H1 (cell line): Measurements from ENCODE around the gene EPB41L4B. TPM values are rescaled to one million over a fixed set of nuclear protein-coding genes. Genes with fewer than 3 reads are reported as not detected.

Source experiments
- CTCF ChIA-PET: fragments of 300-600 bp; sonication (Branson Sonifier 250); formaldehyde crosslinking; loops from one replicate; lab custom pipeline; 2021; ENCODE audit not compliant: partially characterized antibody; lab: Charles Lee
- POLR2A ChIA-PET: fragments of 300-600 bp; sonication (Branson Sonifier 250); formaldehyde crosslinking; loops from one replicate; lab custom pipeline; 2021; ENCODE audit warnings: inconsistent platforms; ENCODE audit not compliant: partially characterized antibody; lab: Charles Lee
- DNase-seq, 2 experiments: peaks; one replicate each; pipeline versions ENCODE4 v3.0.0 to v3.0.0-alpha.2; 2010 to 2022; ENCODE audit warnings: low spot score in 2 of 2, low read depth in 1 of 2, mixed read lengths in 1 of 2
- FAIRE-seq: peaks from 2 replicates; lab custom pipeline; 2011; peaks lifted over from hg19 to GRCh38; lab: Jason Lieb, UNC
- H2AFZ ChIP-seq: 2 replicates; pipeline ENCODE4 v1.8.1; 2012; ENCODE audit warnings: low read length, inconsistent platforms
- H2AK5ac ChIP-seq: 2 replicates; pipeline ENCODE4 v1.6.1; 2013; ENCODE audit warnings: low read depth, low read length
- H2BK120ac ChIP-seq: replicated peaks from 2 replicates; pipeline ENCODE3; 2013; ENCODE audit warnings: low read depth, low read length, inconsistent platforms
- H2BK12ac ChIP-seq: 2 replicates; pipeline ENCODE4 v1.6.1; 2013; ENCODE audit warnings: low read depth, low read length
- H2BK15ac ChIP-seq: 2 replicates; pipeline ENCODE4 v1.6.1; 2013; ENCODE audit warnings: low read length
- H2BK20ac ChIP-seq: 2 replicates; pipeline ENCODE4 v1.6.1; 2013; ENCODE audit warnings: low read length
- H2BK5ac ChIP-seq: 2 replicates; pipeline ENCODE4 v1.6.1; 2013; ENCODE audit warnings: low read depth, low read length
- H3K14ac ChIP-seq: 2 replicates; pipeline ENCODE4 v1.6.1; 2013; ENCODE audit warnings: inconsistent platforms; ENCODE audit not compliant: insufficient read length
- H3K18ac ChIP-seq: 2 replicates; pipeline ENCODE4 v1.6.1; 2013; ENCODE audit warnings: low read length; ENCODE audit errors: extremely low read depth
- H3K23ac ChIP-seq: 2 replicates; pipeline ENCODE4 v1.6.1; 2013; ENCODE audit warnings: inconsistent platforms; ENCODE audit not compliant: insufficient read length
- H3K23me2 ChIP-seq: 2 replicates; pipeline ENCODE4 v1.6.1; 2013; ENCODE audit warnings: low read depth, low read length
- H3K27ac ChIP-seq: 2 replicates; pipeline ENCODE4 v1.6.1; 2011; ENCODE audit warnings: low read depth, low read length, inconsistent platforms
- H3K27me3 ChIP-seq, 4 experiments: replicated peaks in 1 of 4; 1 replicate in 1 of 4; 2 replicates in 3 of 4; pipeline versions ENCODE4 v1.6.1 to v1.8.1; 2011 to 2013; ENCODE audit warnings: low read length in 3 of 4, mild to moderate bottlenecking in 3 of 4, inconsistent platforms in 2 of 4, mixed read lengths in 2 of 4, moderate library complexity in 1 of 4; ENCODE audit not compliant: control insufficient read depth in 3 of 4, insufficient read depth in 3 of 4; ENCODE audit errors: extremely low read depth in 1 of 4
- H3K36me3 ChIP-seq, 4 experiments: 2 replicates each; pipeline versions ENCODE4 v1.6.1 to v1.8.1; 2011 to 2013; ENCODE audit warnings: mild to moderate bottlenecking in 4 of 4, low read length in 3 of 4, moderate library complexity in 2 of 4, control low read depth in 1 of 4, inconsistent platforms in 1 of 4; ENCODE audit not compliant: insufficient read depth in 4 of 4, control insufficient read depth in 2 of 4
- H3K4ac ChIP-seq: replicated peaks from 2 replicates; pipeline ENCODE3; 2013; ENCODE audit warnings: low read length, low read depth, mixed read lengths, inconsistent platforms; ENCODE audit not compliant: insufficient read length
- H3K4me1 ChIP-seq, 4 experiments: replicated peaks in 1 of 4; 1 replicate in 1 of 4; 2 replicates in 3 of 4; pipeline versions ENCODE4 v1.6.1 to v1.8.1; 2011 to 2013; ENCODE audit warnings: low read length in 3 of 4, inconsistent platforms in 2 of 4, mixed read lengths in 1 of 4; ENCODE audit not compliant: insufficient read depth in 4 of 4, control insufficient read depth in 3 of 4
- H3K4me2 ChIP-seq, 2 experiments: 2 replicates each; pipeline versions ENCODE4 v1.6.1 to v1.8.1; 2011 to 2013; ENCODE audit warnings: low read depth in 2 of 2, low read length in 2 of 2, control low read depth in 1 of 2, inconsistent platforms in 1 of 2, mild to moderate bottlenecking in 1 of 2; ENCODE audit not compliant: insufficient read depth in 1 of 2
- H3K4me3 ChIP-seq, 4 experiments: fragments of 200-600, 300-600 bp in 1 of 4; sonication (generic), shearing (Covaris generic), sonication (Bioruptor Twin) in 1 of 4; 2 replicates each; pipeline versions ENCODE4 v1.5.1 to v1.8.1; 2011 to 2016; ENCODE audit warnings: low read length in 4 of 4, low read depth in 3 of 4, control low read depth in 2 of 4, inconsistent platforms in 2 of 4, mild to moderate bottlenecking in 2 of 4, mixed read lengths in 1 of 4, moderate library complexity in 1 of 4; ENCODE audit not compliant: insufficient read depth in 2 of 4; ENCODE audit errors: extremely low read depth in 1 of 4
- H3K56ac ChIP-seq: replicated peaks from 2 replicates; pipeline ENCODE3; 2013; ENCODE audit warnings: low read depth, mild to moderate bottlenecking, mixed read lengths, low read length, inconsistent platforms; ENCODE audit not compliant: insufficient read length
- H3K79me1 ChIP-seq: 2 replicates; pipeline ENCODE4 v1.6.1; 2013; ENCODE audit warnings: low read depth, low read length, control low read depth
- H3K79me2 ChIP-seq, 2 experiments: 2 replicates each; pipeline versions ENCODE4 v1.6.1 to v1.8.1; 2012 to 2013; ENCODE audit warnings: low read length in 2 of 2, mild to moderate bottlenecking in 2 of 2, inconsistent platforms in 1 of 2; ENCODE audit not compliant: insufficient read depth in 2 of 2, control insufficient read depth in 1 of 2
- H3K9ac ChIP-seq, 4 experiments: replicated peaks in 1 of 4; 1 replicate in 1 of 4; 2 replicates in 3 of 4; pipeline versions ENCODE4 v1.6.1 to v1.8.1; 2011 to 2013; ENCODE audit warnings: low read depth in 3 of 4, low read length in 3 of 4, control low read depth in 2 of 4, mild to moderate bottlenecking in 2 of 4, moderate library complexity in 2 of 4, inconsistent platforms in 1 of 4; ENCODE audit errors: extremely low read depth in 1 of 4
- H3K9me3 ChIP-seq, 2 experiments: 2 replicates each; pipeline versions ENCODE4 v1.6.1 to v1.8.1; 2012 to 2013; ENCODE audit warnings: mild to moderate bottlenecking in 2 of 2, moderate library complexity in 2 of 2, control low read depth in 1 of 2, inconsistent platforms in 1 of 2, low read depth in 1 of 2, low read length in 1 of 2, mixed read lengths in 1 of 2; ENCODE audit not compliant: insufficient read depth in 2 of 2
- H4K20me1 ChIP-seq, 2 experiments: replicated peaks in 1 of 2; 2 replicates each; pipeline versions ENCODE3 to v1.8.1; 2011 to 2013; ENCODE audit warnings: inconsistent platforms in 2 of 2, low read length in 2 of 2, mild to moderate bottlenecking in 1 of 2; ENCODE audit not compliant: insufficient read depth in 2 of 2, control insufficient read depth in 1 of 2
- H4K5ac ChIP-seq: 2 replicates; pipeline ENCODE4 v1.6.1; 2013; ENCODE audit warnings: low read length, low read depth, mixed read lengths, inconsistent platforms; ENCODE audit not compliant: insufficient read length
- H4K8ac ChIP-seq: 2 replicates; pipeline ENCODE4 v1.8.0; 2013; ENCODE audit warnings: mild to moderate bottlenecking, moderate library complexity, low read length, inconsistent platforms; ENCODE audit not compliant: insufficient read depth; ENCODE audit errors: extremely low read depth
- H4K91ac ChIP-seq: replicated peaks from 2 replicates; pipeline ENCODE3; 2013; ENCODE audit warnings: low read length, mixed read lengths, inconsistent platforms; ENCODE audit not compliant: insufficient read length
- EP300 ChIP-seq, 2 experiments: IDR thresholded peaks; 1 replicate in 1 of 2; 2 replicates in 1 of 2; pipeline ENCODE4 v1.6.1; 2011 to 2012; ENCODE audit warnings: low read depth in 2 of 2, low read length in 2 of 2, mild to moderate bottlenecking in 2 of 2, borderline replicate concordance in 1 of 2, inconsistent platforms in 1 of 2, moderate library complexity in 1 of 2
- GTF2F1 ChIP-seq: IDR thresholded peaks from 2 replicates; pipeline ENCODE4 v1.6.1; 2012; ENCODE audit warnings: low read depth, low read length, improper control_type of control experiment, borderline replicate concordance
- KDM1A ChIP-seq: fragments of 200-600, 300-600 bp; sonication (generic); IDR thresholded peaks from 2 replicates; pipeline ENCODE4 v1.7.1; 2016; ENCODE audit warnings: mild to moderate bottlenecking, low read length, borderline replicate concordance
- KDM4A ChIP-seq: IDR thresholded peaks from one replicate; pipeline ENCODE4 v1.7.1; 2012; ENCODE audit warnings: low read depth, mild to moderate bottlenecking, moderate library complexity, low read length, inconsistent platforms; ENCODE audit not compliant: severe bottlenecking
- RFX5 ChIP-seq: IDR thresholded peaks from 2 replicates; pipeline ENCODE4 v1.6.1; 2011; ENCODE audit warnings: low read depth, low read length, improper control_type of control experiment, borderline replicate concordance
- WGBS, 2 experiments: shearing (Covaris generic) in 1 of 2; methylation state at CpG; one replicate each; pipeline versions ENCODE4 v1.1.6 to v1.1.7; 2013 to 2015; ENCODE audit warnings: low lambda C conversion rate in 2 of 2, mixed read lengths in 2 of 2, inconsistent platforms in 1 of 2, low coverage in 1 of 2, missing lambda C conversion rate in 1 of 2; ENCODE audit not compliant: insufficient replicate concordance in 2 of 2, insufficient coverage in 1 of 2, insufficient read length in 1 of 2; ENCODE audit errors: extremely low coverage in 1 of 2, missing lambda C conversion rate in 1 of 2; 5-methylcytosine and 5-hydroxymethylcytosine counted together
- polyA plus RNA-seq, 7 experiments: library from polyadenylated mRNA; depleted of rRNA in 3 of 7; stranded (reverse) in 5 of 7; unstranded in 2 of 7; fragments of >200 nt in 5 of 7; fragments of 200-250 nt in 2 of 7; gene quantifications; 1 replicate in 5 of 7; 2 replicates in 1 of 7; 4 replicates in 1 of 7; pipeline versions ENCODE4 v1.2.1 to v1.2.3, GENCODE V29; 2011 to 2013; ENCODE audit warnings: missing spikeins in 2 of 7, mixed read lengths in 2 of 7
- total RNA-seq: library from RNA; stranded (reverse); fragmentation: NEBNext Ultra II Directional; extraction: Animal tissue kit (Norgen Biotek cat#: 25700); gene quantifications from 2 replicates; pipeline ENCODE4 v1.2.1, GENCODE V29; 2021

Gene EPB41L4B
- total and polyA plus RNA-seq, 2 of the 8 experiments (the other 6 are each of a cell fraction or from before 2014, with no cell fraction given): 11.9 to 25.0 TPM

DNA sequence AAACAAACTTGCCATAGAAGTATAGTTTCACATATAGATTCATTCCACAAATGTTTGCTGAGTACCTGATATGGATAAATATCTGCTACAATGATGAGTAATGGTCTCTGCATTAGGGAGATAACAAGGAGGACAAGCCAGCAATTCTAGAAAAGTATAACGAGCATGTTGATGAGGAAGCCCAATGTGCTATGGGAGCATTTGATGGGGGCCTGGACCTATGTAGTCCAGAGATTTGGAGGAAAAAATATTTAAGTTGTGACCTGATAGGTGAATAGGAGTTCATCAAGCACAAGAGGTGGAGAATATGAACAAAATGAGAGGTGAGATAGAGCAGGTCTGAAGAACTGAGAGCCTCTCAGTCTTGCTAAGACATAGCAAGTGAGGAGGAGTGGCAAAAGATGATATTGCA lies 186.7 kb downstream of the EPB41L4B start:
- Histone ChIP-seq H3K9me3 (no peaks in the 10 kb centered on the region), H2BK20ac (no peak overlapping the region), H3K36me3 (no peaks in the 10 kb centered on the region), H3K4me3 (no peak overlapping the region), H3K14ac (no peak overlapping the region), H3K27me3 (no peaks in the 10 kb centered on the region), H2BK12ac (no peak overlapping the region), H2AFZ (no peak overlapping the region), H3K4me1 (no peaks in the 10 kb centered on the region), H2BK5ac (no peak overlapping the region), H2BK15ac (no peak overlapping the region), H3K23me2 (no peaks in the 10 kb centered on the region), H4K20me1 (no peaks in the 10 kb centered on the region), H4K91ac (no peak overlapping the region), H3K4me2 (no peak overlapping the region), H3K18ac (no peak overlapping the region), H3K27ac (no peak overlapping the region), H3K79me2 (no peaks in the 10 kb centered on the region), H4K8ac (no peak overlapping the region), H2BK120ac (no peak overlapping the region), H3K4ac (no peak overlapping the region), H3K56ac (no peak overlapping the region), H2AK5ac (no peak overlapping the region), H3K23ac (no peak overlapping the region), H3K79me1 (no peaks in the 10 kb centered on the region), H4K5ac (no peak overlapping the region), H3K9ac (no peak overlapping the region)
- POLR2A ChIA-PET: no interaction called here
- no peak for FAIRE-seq
- WGBS, 2 experiments: 91% methylated on average over 1 of the region's 1 CpG; no CpG with 5 or more reads in 1 of the 2 experiments
- no peak for DNase-seq
- CTCF ChIA-PET: interaction anchor here (1.1 to 1.8 kb wide), 4 partner anchors 12 to 64 kb away, joined by 3 to 10 read pairs (median 4); no protein-coding TSS in a partner anchor
- TF ChIP-seq RFX5 (no peak), KDM4A (no peak), GTF2F1 (no peak), KDM1A (no peak), EP300 (IDR thresholded peaks at IDR 0.05; ENCODE audit: borderline replicate concordance in 1 of 2, low read depth in 2 of 2, low read length in 2 of 2) (no peak)
